CD14-positive monocyte (primary cell): ENCODE data around the gene BSDC1. TPM values are rescaled to one million over a fixed set of nuclear protein-coding genes. Genes with fewer than 3 reads are reported as not detected.

ENCODE experiments used
- DNase-seq, 3 donors: peaks; one replicate each; pipeline ENCODE4 v3.0.0-alpha.2; 2011 to 2022
- H2AFZ ChIP-seq: 2 replicates; pipeline ENCODE4 v1.6.0; 2012; ENCODE audit warnings: mild to moderate bottlenecking, low read depth, low read length, inconsistent platforms; ENCODE audit not compliant: insufficient read depth, poor library complexity, severe bottlenecking
- H3K27ac ChIP-seq, 2 donors: 1 replicate in 1 of 2; 2 replicates in 1 of 2; pipeline ENCODE4 v1.5.1; 2012 to 2013; ENCODE audit warnings: low read length in 2 of 2, control low read depth in 1 of 2, inconsistent platforms in 1 of 2, low read depth in 1 of 2, mild to moderate bottlenecking in 1 of 2
- H3K27me3 ChIP-seq, 2 donors: one replicate each; pipeline versions ENCODE4 v1.6.0 to v1.6.1; 2011 to 2013; ENCODE audit warnings: low read length in 2 of 2; ENCODE audit not compliant: control insufficient read depth in 2 of 2, insufficient read depth in 2 of 2
- H3K36me3 ChIP-seq, 2 donors: replicated peaks in 1 of 2; 1 replicate in 1 of 2; 2 replicates in 1 of 2; pipeline versions ENCODE4 v1.5.1 to v1.6.1; 2012 to 2013; ENCODE audit warnings: low read length in 2 of 2, control low read depth in 1 of 2, inconsistent platforms in 1 of 2, mild to moderate bottlenecking in 1 of 2; ENCODE audit not compliant: insufficient read depth in 2 of 2, control insufficient read depth in 1 of 2
- H3K4me1 ChIP-seq, 2 donors: 1 replicate in 1 of 2; 2 replicates in 1 of 2; pipeline versions ENCODE4 v1.5.1 to v1.6.1; 2012 to 2013; ENCODE audit warnings: low read length in 2 of 2, control low read depth in 1 of 2, inconsistent platforms in 1 of 2, mild to moderate bottlenecking in 1 of 2, moderate library complexity in 1 of 2; ENCODE audit not compliant: insufficient read depth in 2 of 2, control insufficient read depth in 1 of 2
- H3K4me2 ChIP-seq: replicated peaks from 2 replicates; pipeline ENCODE3; 2012; ENCODE audit warnings: low read length, moderate library complexity, mild to moderate bottlenecking; ENCODE audit not compliant: poor library complexity, severe bottlenecking; ENCODE audit errors: extremely low read depth
- H3K4me3 ChIP-seq, 3 experiments: fragments of 200-600 bp in 1 of 3; sonication (generic) in 1 of 3; replicated peaks in 1 of 3; 1 replicate in 2 of 3; 2 replicates in 1 of 3; pipeline ENCODE4 v1.5.1; 2011 to 2013; ENCODE audit warnings: low read length in 3 of 3, mild to moderate bottlenecking in 3 of 3, control low read depth in 2 of 3, low read depth in 2 of 3, inconsistent platforms in 1 of 3, moderate library complexity in 1 of 3
- H3K79me2 ChIP-seq: 2 replicates; pipeline ENCODE4 v1.6.0; 2012; ENCODE audit warnings: mild to moderate bottlenecking, control low read depth, inconsistent platforms, low read length, moderate library complexity; ENCODE audit not compliant: insufficient read depth
- H3K9ac ChIP-seq: 2 replicates; pipeline ENCODE4 v1.6.0; 2017; ENCODE audit warnings: low read length, mild to moderate bottlenecking; ENCODE audit not compliant: insufficient read depth, poor library complexity, severe bottlenecking
- H3K9me3 ChIP-seq, 2 donors: replicated peaks in 1 of 2; 1 replicate in 1 of 2; 2 replicates in 1 of 2; pipeline versions ENCODE4 v1.5.1 to v1.6.1; 2012 to 2013; ENCODE audit warnings: low read length in 2 of 2, control low read depth in 1 of 2; ENCODE audit not compliant: control insufficient read depth in 1 of 2, insufficient read depth in 1 of 2
- H4K20me1 ChIP-seq: 2 replicates; pipeline ENCODE4 v1.6.0; 2012; ENCODE audit warnings: mild to moderate bottlenecking, low read length, control low read depth, moderate library complexity; ENCODE audit not compliant: insufficient read depth
- H3K27ac Mint-ChIP-seq, 7 donors: one replicate each; pipeline ENCODE4 v1.8.0; 2020; ENCODE audit warnings: mild to moderate bottlenecking in 7 of 7, mixed read lengths in 7 of 7, moderate library complexity in 6 of 7, inconsistent platforms in 2 of 7
- H3K27me3 Mint-ChIP-seq, 3 donors: one replicate each; pipeline ENCODE4 v1.8.0; 2021 to 2022; ENCODE audit warnings: low read depth in 3 of 3, mild to moderate bottlenecking in 3 of 3, mixed read lengths in 3 of 3, moderate library complexity in 3 of 3, inconsistent platforms in 1 of 3
- H3K36me3 Mint-ChIP-seq, 2 donors: one replicate each; pipeline ENCODE4 v1.8.0; 2020; ENCODE audit warnings: mixed read lengths in 2 of 2, inconsistent platforms in 1 of 2, mild to moderate bottlenecking in 1 of 2
- H3K4me1 Mint-ChIP-seq: one replicate; pipeline ENCODE4 v1.8.0; 2020; ENCODE audit warnings: mild to moderate bottlenecking, mixed read lengths
- H3K4me3 Mint-ChIP-seq, 2 donors: one replicate each; pipeline ENCODE4 v1.8.0; 2020; ENCODE audit warnings: mild to moderate bottlenecking in 2 of 2, mixed read lengths in 2 of 2, moderate library complexity in 1 of 2
- H3K9me3 Mint-ChIP-seq, 7 donors: one replicate each; pipeline ENCODE4 v1.8.0; 2020 to 2022; ENCODE audit warnings: mixed read lengths in 7 of 7, mild to moderate bottlenecking in 6 of 7, moderate library complexity in 6 of 7, inconsistent platforms in 2 of 7
- CTCF ChIP-seq: fragments of 200-600 bp; IDR thresholded peaks from one replicate; pipeline ENCODE4 v1.8.0; 2022; ENCODE audit warnings: antibody characterized with exemption, mild to moderate bottlenecking
- WGBS: methylation state at CpG from one replicate; pipeline ENCODE4 v1.1.5; 2013; ENCODE audit warnings: missing lambda C conversion rate; ENCODE audit not compliant: insufficient coverage; 5-methylcytosine and 5-hydroxymethylcytosine counted together
- intact Hi-C, 2 donors: fragments of 100-400 bp; cut with micrococcal nuclease; formaldehyde crosslinking; loops; one replicate each; pipeline versions ENCODE4 v1.15.0 to v1.15.1; 2023
- polyA plus RNA-seq, 3 donors: library from polyadenylated mRNA; depleted of rRNA in 1 of 3; unstranded in 2 of 3; stranded (reverse) in 1 of 3; fragments of 300-500 nt in 2 of 3; fragments of >200 nt in 1 of 3; fragmentation: Illumina TruSeq in 2 of 3; gene quantifications; 1 replicate in 2 of 3; 2 replicates in 1 of 3; pipeline ENCODE4 v1.2.3, GENCODE V29; 2012 to 2021

Gene BSDC1
- polyA plus RNA-seq, 3 donors = 19.0 to 42.4 (median 23.7) TPM

GRCh38 chr1:32341971-32342370 lies 52.3 kb downstream of the BSDC1 start:
- Histone ChIP-seq H3K4me2 (no peak overlapping the region), H3K36me3 (no peaks in the 10 kb centered on the region), H3K9me3 (no peaks in the 10 kb centered on the region), H3K27me3 (peaks cover 6 to 20% of the 10 kb centered on the region in 2 donors), H4K20me1 (no peaks in the 10 kb centered on the region), H3K4me1 (peaks cover 35 to 49% of the 10 kb centered on the region in 2 donors), H3K9ac (no peak overlapping the region), H3K79me2 (no peaks in the 10 kb centered on the region), H2AFZ (no peak overlapping the region), H3K27ac (no peak overlapping the region), H3K4me3 (no peak overlapping the region)
- intact Hi-C loops = no loop called here
- DNase-seq = peak in 1 of 3 donors; percentile 50
- H3K4me1 Mint-ChIP-seq = peaks cover 60% of the 10 kb centered on the region
- WGBS = 75% methylated on average over 3 of the region's 5 CpGs
- no peak overlapping the region for H3K4me3 Mint-ChIP-seq
- no peak for TF ChIP-seq CTCF
- H3K9me3 Mint-ChIP-seq = peaks cover 0 to 4% (median 2%) of the 10 kb centered on the region in 7 donors
- H3K36me3 Mint-ChIP-seq = peaks cover 10 to 26% of the 10 kb centered on the region in 2 donors
- peaks cover 40 to 51% (median 45%) of the 10 kb centered on the region in 3 donors for H3K27me3 Mint-ChIP-seq
- peak overlapping the region in 3 of 7 donors; percentile 20 to 30 (median 30) for H3K27ac Mint-ChIP-seq

GRCh38 chr1:32341186-32341757 lies 53.0 kb downstream of the BSDC1 start:
- H3K4me3 Mint-ChIP-seq = no peak overlapping the region
- H3K27me3 Mint-ChIP-seq = peaks cover 33 to 47% (median 42%) of the 10 kb centered on the region in 3 donors
- H3K9me3 ChIP-seq = no peaks in the 10 kb centered on the region
- H3K27ac Mint-ChIP-seq = peak overlapping the region in 2 of 7 donors; percentile 30 to 75
- peaks cover 42 to 56% of the 10 kb centered on the region in 2 donors for H3K4me1 ChIP-seq
- no peaks in the 10 kb centered on the region for H3K79me2 ChIP-seq
- H3K4me1 Mint-ChIP-seq = peaks cover 65% of the 10 kb centered on the region
- H3K27ac ChIP-seq = no peak overlapping the region
- H3K27me3 ChIP-seq = peaks cover 2 to 13% of the 10 kb centered on the region in 2 donors
- no peak for TF ChIP-seq CTCF
- H2AFZ ChIP-seq = no peak overlapping the region
- H3K9me3 Mint-ChIP-seq = peaks cover 0 to 6% (median 2%) of the 10 kb centered on the region in 7 donors
- H3K4me2 ChIP-seq = no peak overlapping the region
- WGBS = 100% methylated on average over 6 of the region's 11 CpGs
- DNase-seq = no peak
- intact Hi-C loops = no loop called here
- no peaks in the 10 kb centered on the region for H4K20me1 ChIP-seq
- peaks cover 10 to 26% of the 10 kb centered on the region in 2 donors for H3K36me3 Mint-ChIP-seq
- H3K4me3 ChIP-seq = no peak overlapping the region
- H3K9ac ChIP-seq = no peak overlapping the region
- no peaks in the 10 kb centered on the region for H3K36me3 ChIP-seq
